Measurements from ENCODE around the gene ADAMTS16.
"Not testable (repeated sequence)": the region's sequence is repeated elsewhere in the genome, so short reads cannot be mapped to it uniquely, and the experiment has no call there.

The ADAMTS16 gene

GRCh38 chr5:5132693-5133295 is 7.3 kb upstream of the ADAMTS16 start:
- H3K9me2 ChIP-seq (replicated peaks; ENCODE audit: insufficient read depth, low read length): no peaks in the 10 kb centered on the region
- H3K4me3 ChIP-seq (ENCODE audit: low read length): no peak overlapping the region
- DNase-seq: no peak
- no peaks in the 10 kb centered on the region for H3K27me3 ChIP-seq (replicated peaks; ENCODE audit: insufficient read depth, low read length)
- H3F3A ChIP-seq (ENCODE audit: insufficient read depth, low read length): no peaks in the 10 kb centered on the region
- H3K79me2 ChIP-seq (ENCODE audit: low read length): no peaks in the 10 kb centered on the region
- H4K20me1 ChIP-seq (ENCODE audit: insufficient read depth, low read length): no peaks in the 10 kb centered on the region
- no peak overlapping the region for H3K9ac ChIP-seq (ENCODE audit: low read length)
- no peaks in the 10 kb centered on the region for H3K36me3 ChIP-seq (replicated peaks; ENCODE audit: insufficient read depth, low read length)
- H3K4me1 ChIP-seq (ENCODE audit: low read length): no peaks in the 10 kb centered on the region
- H2AFZ ChIP-seq (ENCODE audit: low read length): no peak overlapping the region
- no peak overlapping the region for H3K27ac ChIP-seq (ENCODE audit: low read length)
- TF ChIP-seq EZH2 (optimal IDR thresholded peaks at IDR 0.05; ENCODE audit: low read depth, low read length): no peak
- no peak for TF ChIP-seq CTCF (IDR thresholded peaks at IDR 0.05; ENCODE audit: low read length)
- no peak for TF ChIP-seq EZH2phosphoT487 (IDR thresholded peaks at IDR 0.05; ENCODE audit: low read length)
- H3K4me2 ChIP-seq (ENCODE audit: low read depth, low read length): no peak overlapping the region
- H3K9me3 ChIP-seq (replicated peaks; ENCODE audit: insufficient read depth, low read length): no peaks in the 10 kb centered on the region

DNA sequence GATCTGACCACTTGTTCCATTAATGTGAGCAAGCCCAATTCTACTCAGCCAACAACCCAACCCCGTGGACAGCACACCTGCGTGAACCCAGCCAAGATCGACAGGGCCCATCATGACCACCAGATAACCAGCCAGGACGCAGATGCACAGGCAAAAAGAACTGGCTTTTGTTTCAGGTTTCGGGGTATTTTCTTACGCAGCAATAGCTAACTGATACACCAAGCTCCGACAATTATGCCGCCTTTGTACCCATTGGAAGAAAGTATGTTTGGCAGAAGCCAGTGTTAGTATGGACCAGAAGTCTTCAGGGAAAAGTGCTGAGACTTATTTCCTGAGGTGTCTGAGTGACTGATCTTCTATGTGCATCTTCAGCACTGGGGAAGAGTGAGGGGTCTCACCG is 6.0 kb upstream of the ADAMTS16 start:
- H3K9me2 ChIP-seq (replicated peaks; ENCODE audit: insufficient read depth, low read length): no peaks in the 10 kb centered on the region
- no peak for TF ChIP-seq EZH2 (optimal IDR thresholded peaks at IDR 0.05; ENCODE audit: low read depth, low read length)

DNA sequence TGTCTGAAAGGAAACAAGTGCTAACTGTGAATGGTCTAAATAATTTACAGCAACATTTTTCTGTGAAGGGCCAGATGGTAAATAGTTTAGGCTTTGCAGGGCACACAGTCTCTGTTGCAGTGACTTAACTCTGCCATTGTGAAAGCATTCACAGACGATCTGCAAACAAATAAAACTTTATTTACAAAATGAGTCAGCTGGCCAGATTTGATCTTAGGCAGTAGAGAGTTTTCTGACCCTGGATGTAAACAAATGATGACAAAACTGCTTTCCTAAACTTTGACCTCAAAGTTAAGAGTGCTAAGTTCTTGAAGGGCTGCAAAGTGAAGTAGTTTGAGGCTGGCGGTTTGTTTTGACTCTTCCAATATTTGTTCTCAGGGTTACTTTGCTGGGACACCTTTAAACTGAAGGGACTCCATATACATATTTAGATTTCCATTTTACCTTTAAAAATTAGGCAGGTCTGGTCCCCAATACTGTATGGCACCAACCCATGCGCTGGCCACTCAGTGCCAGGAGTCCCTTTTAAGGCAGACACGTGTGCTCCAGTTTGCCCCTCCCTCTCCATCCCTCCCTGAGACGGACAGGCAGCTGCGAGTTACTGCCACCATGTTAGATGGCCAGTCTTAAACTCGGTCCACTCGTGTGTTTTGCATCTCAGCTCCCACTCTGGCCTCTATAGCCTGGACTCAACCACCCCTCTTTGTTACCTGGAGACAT is 4.0 kb upstream of the ADAMTS16 start:
- H3F3A ChIP-seq (ENCODE audit: insufficient read depth, low read length): no peaks in the 10 kb centered on the region
- H3K9ac ChIP-seq (ENCODE audit: low read length): no peak overlapping the region
- H3K4me1 ChIP-seq (ENCODE audit: low read length): no peaks in the 10 kb centered on the region
- no peak overlapping the region for H3K27ac ChIP-seq (ENCODE audit: low read length)
- H4K20me1 ChIP-seq (ENCODE audit: insufficient read depth, low read length): no peaks in the 10 kb centered on the region
- no peak overlapping the region for H2AFZ ChIP-seq (ENCODE audit: low read length)
- H3K9me2 ChIP-seq (replicated peaks; ENCODE audit: insufficient read depth, low read length): no peaks in the 10 kb centered on the region
- no peak overlapping the region for H3K4me3 ChIP-seq (ENCODE audit: low read length)
- H3K79me2 ChIP-seq (ENCODE audit: low read length): no peaks in the 10 kb centered on the region
- no peaks in the 10 kb centered on the region for H3K27me3 ChIP-seq (replicated peaks; ENCODE audit: insufficient read depth, low read length)
- no peak for DNase-seq
- TF ChIP-seq EZH2 (optimal IDR thresholded peaks at IDR 0.05; ENCODE audit: low read depth, low read length): no peak
- TF ChIP-seq CTCF (IDR thresholded peaks at IDR 0.05; ENCODE audit: low read length): no peak
- no peak for TF ChIP-seq EZH2phosphoT487 (IDR thresholded peaks at IDR 0.05; ENCODE audit: low read length)
- H3K9me3 ChIP-seq (replicated peaks; ENCODE audit: insufficient read depth, low read length): no peaks in the 10 kb centered on the region
- no peak overlapping the region for H3K4me2 ChIP-seq (ENCODE audit: low read depth, low read length)
- H3K36me3 ChIP-seq (replicated peaks; ENCODE audit: insufficient read depth, low read length): no peaks in the 10 kb centered on the region

More for the DNA sequence above, 6.0 kb upstream of the ADAMTS16 start:
- no peaks in the 10 kb centered on the region for H3F3A ChIP-seq (ENCODE audit: insufficient read depth, low read length)
- H2AFZ ChIP-seq (ENCODE audit: low read length): no peak overlapping the region
- no peaks in the 10 kb centered on the region for H3K36me3 ChIP-seq (replicated peaks; ENCODE audit: insufficient read depth, low read length)
- H3K27ac ChIP-seq (ENCODE audit: low read length): no peak overlapping the region
- H3K4me1 ChIP-seq (ENCODE audit: low read length): no peaks in the 10 kb centered on the region
- no peak overlapping the region for H3K9ac ChIP-seq (ENCODE audit: low read length)
- no peak for DNase-seq
- H3K27me3 ChIP-seq (replicated peaks; ENCODE audit: insufficient read depth, low read length): no peaks in the 10 kb centered on the region
- no peaks in the 10 kb centered on the region for H3K79me2 ChIP-seq (ENCODE audit: low read length)
- no peaks in the 10 kb centered on the region for H3K9me3 ChIP-seq (replicated peaks; ENCODE audit: insufficient read depth, low read length)
- H3K4me3 ChIP-seq (ENCODE audit: low read length): no peak overlapping the region
- no peaks in the 10 kb centered on the region for H4K20me1 ChIP-seq (ENCODE audit: insufficient read depth, low read length)
- H3K4me2 ChIP-seq (ENCODE audit: low read depth, low read length): no peak overlapping the region

DNA sequence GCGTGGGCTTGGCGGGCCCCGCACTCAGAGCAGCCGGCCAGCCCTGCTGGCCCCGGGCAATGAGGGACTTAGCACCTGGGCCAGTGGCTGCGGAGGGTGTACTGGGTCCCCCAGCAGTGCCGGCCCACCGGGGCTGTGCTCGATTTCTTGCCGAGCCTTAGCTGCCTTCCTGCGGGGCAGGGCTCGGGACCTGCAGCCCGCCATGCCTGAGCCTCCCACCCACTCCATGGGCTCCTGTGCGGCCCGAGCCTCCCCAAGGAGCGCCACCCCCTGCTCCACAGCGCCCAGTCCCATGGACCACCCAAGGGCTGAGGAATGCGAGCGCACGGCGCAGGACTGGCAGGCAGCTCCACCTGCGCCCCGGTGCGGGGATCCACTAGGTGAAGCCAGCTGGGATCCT is 2.3 kb upstream of the ADAMTS16 start:
- H3K4me2 ChIP-seq (ENCODE audit: low read depth, low read length); DNase-seq; H3K79me2 ChIP-seq (ENCODE audit: low read length); H2AFZ ChIP-seq (ENCODE audit: low read length); H3K4me1 ChIP-seq (ENCODE audit: low read length); H3K27me3 ChIP-seq (replicated peaks; ENCODE audit: insufficient read depth, low read length); H3K9ac ChIP-seq (ENCODE audit: low read length); H3F3A ChIP-seq (ENCODE audit: insufficient read depth, low read length); H3K27ac ChIP-seq (ENCODE audit: low read length); H3K9me3 ChIP-seq (replicated peaks; ENCODE audit: insufficient read depth, low read length); H3K4me3 ChIP-seq (ENCODE audit: low read length); H3K36me3 ChIP-seq (replicated peaks; ENCODE audit: insufficient read depth, low read length); H4K20me1 ChIP-seq (ENCODE audit: insufficient read depth, low read length); H3K9me2 ChIP-seq (replicated peaks; ENCODE audit: insufficient read depth, low read length): not testable (repeated sequence)

Data from MM.1S (cell line).